Measurements from ENCODE around the gene SLC22A4.

SLC22A4 gene

GRCh38 chr5:132263548-132264261, 30.5 kb upstream of the SLC22A4 start:
- no peak for DNase-seq

GRCh38 chr5:132264546-132265335, 29.5 kb upstream of the SLC22A4 start:
- no peak for DNase-seq

- no peak for DNase-seq
Measured at GRCh38 chr5:132265336-132266030, 28.7 kb upstream of the SLC22A4 start.

GRCh38 chr5:132266031-132266835, 28.0 kb upstream of the SLC22A4 start:
- no peak for DNase-seq

- no peak for DNase-seq
Measured at GRCh38 chr5:132266836-132267160, 27.4 kb upstream of the SLC22A4 start.

GRCh38 chr5:132267166-132267739, 26.9 kb upstream of the SLC22A4 start:
- DNase-seq = no peak

- DNase-seq = no peak
Measured at GRCh38 chr5:132267931-132268768, 26.0 kb upstream of the SLC22A4 start.

GRCh38 chr5:132268769-132269551, 25.2 kb upstream of the SLC22A4 start:
- DNase-seq = peak; percentile 49

GRCh38 chr5:132269635-132270334, 24.4 kb upstream of the SLC22A4 start:
- DNase-seq = no peak

GRCh38 chr5:132270335-132270665, 23.9 kb upstream of the SLC22A4 start:
- no peak for DNase-seq

GRCh38 chr5:132270706-132271105, 23.5 kb upstream of the SLC22A4 start:
- no peak for DNase-seq

GRCh38 chr5:132271251-132272246, 22.6 kb upstream of the SLC22A4 start:
- DNase-seq = no peak

GRCh38 chr5:132272311-132273210, 21.6 kb upstream of the SLC22A4 start:
- peak; percentile 71 for DNase-seq

GRCh38 chr5:132273631-132274030, 20.6 kb upstream of the SLC22A4 start:
- no peak for DNase-seq

GRCh38 chr5:132274050-132274792, 20.0 kb upstream of the SLC22A4 start:
- no peak for DNase-seq

- no peak for DNase-seq
Measured at GRCh38 chr5:132275367-132276220, 18.6 kb upstream of the SLC22A4 start.

Measured in NCI-H82 (cell line).